HG03280 (cell line): Measurements from ENCODE around the gene RBMS3.

Experiments
- ATAC-seq: cut with Tn5 transposase; IDR thresholded peaks from one replicate; pipeline ENCODE4 v1.9.1; 2021; ENCODE audit warnings: mild to moderate bottlenecking, moderate library complexity; ENCODE audit not compliant: unreplicated experiment

Gene RBMS3

DNA sequence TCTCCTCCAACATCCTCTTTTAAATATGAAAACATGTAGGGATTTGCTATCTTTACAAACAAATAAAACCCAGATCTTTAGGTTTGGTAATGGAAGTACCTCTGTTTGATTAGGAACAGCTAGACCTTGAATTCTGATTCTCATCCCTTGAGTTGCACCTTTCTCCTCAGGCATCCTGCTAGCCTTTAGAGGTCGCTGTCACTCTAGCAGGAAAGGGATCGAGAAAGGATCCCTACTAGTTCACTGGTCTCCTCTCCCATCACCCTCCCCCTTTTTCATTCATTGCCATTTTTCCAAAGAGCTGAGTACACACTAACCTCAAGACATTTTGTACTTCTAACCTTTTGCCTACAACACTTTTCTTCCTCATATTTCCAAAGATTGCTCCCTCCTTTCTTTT lies 569.8 kb downstream of the RBMS3 start:
- ATAC-seq: no peak

DNA sequence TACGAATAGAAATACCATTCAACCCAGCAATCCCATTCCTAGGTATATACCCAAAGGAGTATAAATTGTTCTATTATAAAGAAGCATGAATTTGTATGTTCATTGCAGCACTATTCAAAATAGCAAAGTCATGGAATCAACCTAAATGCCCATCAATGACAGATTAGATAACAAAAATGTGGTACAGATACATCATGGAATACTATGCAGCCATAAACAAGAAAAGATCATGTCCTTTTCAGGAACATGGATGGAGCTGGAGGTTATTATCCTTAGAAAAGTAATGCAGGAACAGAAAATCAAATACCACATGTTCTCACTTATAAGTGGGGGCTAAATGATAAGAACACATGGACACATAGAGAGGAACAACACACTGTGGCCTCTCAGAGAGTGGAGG lies 571.9 kb downstream of the RBMS3 start:
- no peak for ATAC-seq

DNA sequence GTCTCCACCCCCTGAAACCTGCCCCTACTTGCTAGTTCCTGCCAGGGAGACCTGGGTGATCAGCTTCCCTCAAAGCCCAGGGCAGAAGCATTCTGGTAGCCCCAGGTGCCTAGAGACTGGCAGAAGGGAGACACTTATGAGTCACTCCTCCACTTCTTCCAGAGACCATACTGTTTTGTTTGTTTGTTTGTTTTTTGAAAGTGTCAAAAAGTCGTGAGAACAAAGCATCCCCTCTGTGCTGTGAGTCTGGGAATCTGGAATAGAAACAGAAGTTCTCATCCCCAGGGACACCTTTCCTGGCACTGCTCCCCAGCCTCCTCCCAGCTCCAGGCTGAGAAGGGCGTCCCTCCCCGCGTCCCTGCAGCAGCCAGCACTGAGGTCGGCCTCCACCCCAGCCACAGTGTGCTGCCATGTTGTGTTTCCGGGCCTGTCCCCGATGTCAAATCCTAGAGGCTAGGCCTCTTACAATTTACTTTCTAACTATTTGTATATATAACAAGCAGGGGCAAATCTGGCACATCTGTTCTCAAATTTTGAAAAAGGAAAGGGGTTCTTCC lies 573.0 kb downstream of the RBMS3 start:
- ATAC-seq: no peak

DNA sequence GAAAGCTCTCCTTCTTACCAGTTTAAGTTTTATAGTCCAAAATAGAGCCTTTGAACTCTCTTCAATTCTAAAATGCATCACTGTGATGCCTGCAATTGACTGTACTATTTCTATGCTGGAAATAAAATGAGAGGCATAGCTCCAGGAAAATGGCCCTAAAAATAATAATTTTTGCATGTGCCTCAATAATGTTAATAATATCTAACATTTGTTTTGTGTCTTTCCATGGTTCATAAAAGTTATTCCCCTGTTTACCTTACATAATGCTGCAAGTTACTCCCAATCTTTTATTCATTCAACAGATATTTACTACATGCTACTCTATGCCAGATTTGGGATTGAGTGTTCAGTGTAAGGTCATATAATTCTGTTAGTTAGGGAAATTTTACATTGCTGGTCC lies 574.0 kb downstream of the RBMS3 start:
- no peak for ATAC-seq

DNA sequence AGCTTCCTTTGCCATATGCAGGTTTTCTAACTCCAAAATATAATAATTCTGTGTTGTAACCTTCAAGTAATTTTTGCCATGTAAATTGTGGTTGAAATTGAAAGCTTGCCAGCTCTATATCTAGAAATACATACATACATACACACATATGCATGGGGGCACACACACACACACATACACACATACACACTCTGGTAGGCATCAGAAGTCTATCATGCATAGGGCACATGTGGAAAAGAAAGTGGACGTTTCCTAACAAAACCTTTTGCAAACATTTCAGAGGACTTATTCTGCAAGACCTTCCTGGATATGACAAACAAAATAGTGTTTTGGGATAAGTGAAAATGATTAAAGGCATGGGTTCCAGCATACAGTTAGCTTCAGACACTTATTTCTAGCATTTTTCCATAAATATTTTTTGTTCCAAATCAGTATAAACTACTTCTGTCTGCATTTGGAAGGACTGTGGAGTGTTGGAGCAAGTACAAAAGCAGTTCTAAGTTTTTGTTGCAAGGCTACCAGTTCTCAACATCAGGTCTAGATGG lies 578.9 kb downstream of the RBMS3 start:
- ATAC-seq: no peak

DNA sequence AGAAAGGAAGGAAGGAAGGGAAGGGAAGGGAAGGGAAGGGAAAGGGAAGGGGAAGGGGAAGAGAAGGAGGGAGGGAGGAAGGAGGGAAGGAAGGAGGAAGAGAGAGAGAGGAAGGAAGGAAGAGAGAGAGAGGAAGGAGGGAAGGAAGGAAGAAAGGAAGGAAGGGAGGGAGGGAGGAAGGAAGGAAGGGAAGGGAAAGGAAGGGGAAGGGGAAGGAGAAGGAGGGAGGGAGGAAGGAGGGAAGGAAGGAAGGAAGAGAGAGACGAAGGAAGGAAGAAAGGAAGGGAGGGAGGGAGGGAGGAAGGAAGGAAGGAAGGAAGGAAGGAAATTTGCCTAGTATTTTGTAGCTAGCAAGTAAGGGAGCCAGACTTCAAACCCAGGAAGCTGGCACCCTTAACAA lies 583.9 kb downstream of the RBMS3 start:
- no peak for ATAC-seq

DNA sequence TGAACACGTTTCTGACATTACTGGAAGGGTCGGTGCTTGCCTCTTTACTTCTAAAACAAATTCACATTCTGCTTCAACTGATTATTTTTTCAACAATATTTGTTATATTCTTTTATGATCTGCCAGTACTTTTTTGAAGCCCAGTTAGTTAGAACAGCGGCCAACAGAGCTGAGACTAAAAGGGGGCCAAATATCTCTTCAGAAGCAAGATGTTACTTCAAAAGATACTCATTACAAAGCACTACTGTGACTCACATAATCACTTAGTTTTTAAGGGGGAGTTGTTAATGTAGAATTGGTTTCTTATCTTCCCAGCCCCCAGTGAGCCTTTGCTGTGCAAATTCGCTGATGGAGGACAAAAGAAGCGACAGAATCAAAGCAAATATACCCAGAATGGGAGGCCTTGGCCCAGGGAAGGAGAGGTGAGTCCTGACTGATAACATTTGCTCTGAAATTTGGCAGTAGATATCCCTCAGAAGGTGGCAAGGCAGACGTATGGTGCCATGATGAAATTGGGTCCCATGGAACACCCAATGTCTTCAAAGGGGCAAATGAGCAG lies 587.8 kb downstream of the RBMS3 start:
- ATAC-seq: no peak

DNA sequence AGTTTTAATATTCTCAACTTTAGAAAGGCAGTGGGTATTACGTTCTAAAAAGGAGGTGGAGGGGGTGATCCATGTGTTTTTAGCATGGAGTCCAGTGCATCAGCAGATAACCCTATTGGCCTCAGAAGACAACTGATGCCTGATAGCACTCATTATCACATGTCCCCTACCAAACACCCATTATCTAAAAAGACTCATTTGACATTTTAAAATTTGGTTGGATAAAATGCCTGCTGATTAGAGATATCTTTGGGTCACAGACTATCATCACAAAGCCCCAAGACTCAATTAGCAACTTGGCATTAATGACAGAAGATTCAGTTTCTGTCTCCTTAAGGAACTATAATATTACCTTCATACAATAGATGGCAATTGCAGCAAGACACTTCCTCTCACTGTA lies 589.3 kb downstream of the RBMS3 start:
- no peak for ATAC-seq

DNA sequence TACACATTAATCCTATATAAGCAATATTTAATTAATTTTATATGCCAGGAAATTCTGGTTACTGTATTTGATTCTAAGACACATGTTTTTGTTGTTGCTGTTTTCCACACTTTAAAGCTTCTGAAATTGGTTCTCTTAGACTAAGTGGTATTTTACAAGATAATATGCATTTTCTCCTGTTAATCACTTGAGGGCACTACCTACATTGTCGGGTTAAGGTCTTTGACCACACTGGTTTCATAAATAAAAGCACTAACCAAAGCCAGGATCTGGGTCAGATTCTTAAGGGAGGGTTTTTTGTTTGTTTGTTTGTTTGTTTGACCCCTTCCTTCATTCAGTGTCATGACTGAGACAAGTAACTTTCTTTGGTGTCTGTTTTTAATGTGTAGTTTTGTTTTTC lies 590.2 kb downstream of the RBMS3 start:
- ATAC-seq: no peak

DNA sequence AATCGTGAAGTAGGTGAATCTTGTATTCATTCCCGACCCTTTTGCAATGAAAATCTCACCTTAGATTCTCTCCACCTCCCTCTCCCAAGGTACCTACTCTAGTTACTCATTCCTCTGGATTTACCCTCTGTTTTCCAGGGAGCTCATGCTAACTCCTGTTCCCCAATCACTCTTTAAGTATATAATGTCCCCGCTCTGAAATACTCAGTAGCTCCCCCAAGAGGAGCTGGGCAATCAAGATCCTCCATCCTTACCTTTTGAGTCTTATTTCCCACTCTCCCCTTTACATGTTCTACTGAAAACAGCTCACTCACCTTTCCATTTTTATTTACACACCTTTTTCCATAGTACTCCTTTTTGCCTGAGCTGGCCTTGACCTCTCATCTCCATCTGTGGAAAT lies 599.9 kb downstream of the RBMS3 start:
- no peak for ATAC-seq

DNA sequence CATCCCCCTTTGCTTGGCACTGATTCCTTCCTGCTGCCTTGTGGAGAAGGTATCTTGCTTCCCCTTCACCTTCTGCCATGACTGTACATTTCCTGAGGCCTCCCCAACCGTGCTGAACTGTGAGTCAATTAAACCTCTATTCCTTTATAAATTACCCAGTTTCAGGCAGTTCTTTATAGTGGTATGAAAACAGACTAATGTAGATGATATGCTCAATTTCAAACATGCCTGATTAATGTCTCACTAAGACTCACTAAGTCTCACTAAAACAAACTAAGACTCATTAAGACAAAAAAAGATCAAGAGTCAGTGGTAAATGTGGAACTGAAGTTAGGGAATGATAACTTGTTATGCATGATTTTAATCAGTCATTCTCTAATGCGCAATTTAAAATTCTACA lies 606.6 kb downstream of the RBMS3 start:
- ATAC-seq: no peak

DNA sequence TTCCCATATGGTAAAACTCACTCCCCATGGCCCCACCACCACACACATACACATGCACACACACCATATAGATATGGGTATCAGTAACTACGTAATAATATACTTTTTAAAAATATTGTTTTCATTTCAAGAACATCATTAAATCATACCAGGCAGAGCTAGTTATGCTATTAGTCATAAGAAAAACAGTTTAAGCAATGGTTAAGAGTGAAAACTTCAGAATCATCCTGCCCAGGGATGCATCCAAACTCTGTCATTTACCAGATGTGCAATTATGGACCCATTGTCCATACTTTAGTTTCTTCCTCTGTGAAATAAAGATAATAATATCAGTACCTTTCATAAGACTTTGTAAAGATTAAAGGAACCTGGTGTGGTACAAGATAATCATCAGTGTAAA lies 608.3 kb downstream of the RBMS3 start:
- ATAC-seq: no peak

DNA sequence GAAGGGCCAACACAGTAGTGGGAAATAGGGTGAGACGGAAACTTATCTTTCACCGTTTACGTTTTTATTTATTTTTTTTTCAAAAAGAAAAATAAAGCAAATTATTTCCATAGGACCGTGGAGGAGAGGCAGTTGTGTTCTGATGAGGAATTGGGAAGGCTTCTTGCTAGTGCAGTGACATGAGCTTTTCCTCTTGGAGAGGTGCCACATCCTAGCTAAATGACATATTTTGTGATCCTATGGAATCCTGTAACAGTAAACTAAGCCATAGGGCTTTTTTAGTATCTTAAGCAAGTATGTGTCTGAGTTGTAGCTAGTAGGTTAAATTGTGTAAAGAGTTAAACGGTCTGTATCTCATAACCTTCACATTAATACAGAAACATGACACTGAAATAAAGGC lies 609.9 kb downstream of the RBMS3 start:
- ATAC-seq: no peak

DNA sequence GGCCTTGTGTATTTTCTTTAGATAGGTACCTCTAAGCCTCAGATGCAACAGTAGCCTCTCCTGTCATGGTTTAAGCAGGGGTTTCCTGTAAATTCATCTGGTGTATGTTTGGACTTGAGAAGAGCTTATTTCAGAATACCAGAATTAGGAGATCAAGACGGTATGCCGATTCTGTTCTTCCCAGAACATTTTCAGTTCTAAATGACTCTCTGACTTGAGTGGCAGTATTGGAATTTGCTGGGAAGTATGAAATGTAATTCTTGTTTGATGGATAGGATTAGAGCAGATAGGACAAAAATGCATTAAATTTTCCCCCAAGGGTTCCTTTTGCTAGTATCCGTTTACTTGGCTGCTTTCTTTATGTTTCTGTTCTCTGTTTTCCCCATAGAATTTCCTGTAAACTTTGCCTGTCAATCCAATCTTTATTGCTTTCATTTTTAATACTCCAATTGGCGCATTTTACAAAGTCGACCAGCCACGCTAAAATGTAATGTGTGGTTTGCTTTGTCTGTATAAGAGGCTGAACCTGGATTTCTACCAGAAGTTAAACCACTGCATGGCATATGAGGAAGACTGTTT lies 612.2 kb downstream of the RBMS3 start:
- no peak for ATAC-seq

DNA sequence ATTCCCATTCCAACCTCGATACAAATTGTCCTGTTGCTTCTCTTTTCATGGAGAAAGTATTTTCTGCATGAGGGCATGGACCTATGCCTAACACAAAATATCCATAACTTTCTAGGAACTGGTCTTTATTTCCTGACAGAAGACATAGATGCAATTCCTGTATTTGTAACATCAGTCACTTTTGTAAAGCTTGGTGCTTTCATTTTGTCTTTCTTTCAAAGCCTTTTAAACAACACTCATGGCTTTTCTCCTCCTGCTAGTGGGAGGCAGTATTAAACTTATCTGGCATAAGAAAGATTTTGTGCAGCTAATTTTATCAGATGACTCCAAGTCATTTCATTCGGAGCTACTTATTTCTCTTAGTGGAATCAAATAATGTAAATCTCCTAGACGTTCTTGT lies 616.0 kb downstream of the RBMS3 start:
- ATAC-seq: no peak

DNA sequence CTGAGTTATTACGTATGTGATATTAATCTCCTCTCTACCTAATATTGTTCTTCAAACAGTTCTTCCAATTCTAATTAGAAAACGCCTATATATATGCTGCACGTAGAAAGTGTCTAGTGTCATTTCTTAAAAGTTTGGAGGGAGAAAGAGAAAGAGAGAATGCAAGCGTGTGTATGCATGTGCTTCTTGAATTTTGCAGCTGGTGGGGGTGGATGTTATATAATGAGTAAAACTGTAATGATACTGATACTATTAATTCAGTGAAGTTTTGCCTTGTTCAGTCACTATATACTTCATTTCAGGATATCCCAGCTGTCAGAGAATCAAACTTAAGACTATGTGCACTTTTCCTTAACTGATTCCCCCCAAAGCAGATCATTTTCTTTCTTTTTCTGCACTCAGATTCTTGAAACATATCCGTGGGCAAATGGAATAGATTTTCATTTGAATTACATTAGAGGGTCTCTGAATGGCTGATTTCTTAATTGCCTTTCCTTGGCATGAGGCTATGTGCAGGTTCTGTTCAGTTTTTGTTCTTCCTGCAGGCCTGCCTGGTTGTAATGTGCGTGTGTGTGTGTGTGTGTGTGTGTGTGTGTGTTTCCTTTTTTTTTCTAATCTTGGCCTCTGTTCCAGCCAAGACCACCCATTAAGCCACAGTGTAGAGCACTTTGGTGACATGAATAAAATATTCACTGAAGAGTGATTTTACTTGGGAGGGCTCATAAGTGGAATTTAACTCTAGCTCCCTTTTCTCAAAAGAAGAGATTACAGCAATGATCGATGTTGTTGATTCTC lies 617.5 kb downstream of the RBMS3 start:
- ATAC-seq: no peak

DNA sequence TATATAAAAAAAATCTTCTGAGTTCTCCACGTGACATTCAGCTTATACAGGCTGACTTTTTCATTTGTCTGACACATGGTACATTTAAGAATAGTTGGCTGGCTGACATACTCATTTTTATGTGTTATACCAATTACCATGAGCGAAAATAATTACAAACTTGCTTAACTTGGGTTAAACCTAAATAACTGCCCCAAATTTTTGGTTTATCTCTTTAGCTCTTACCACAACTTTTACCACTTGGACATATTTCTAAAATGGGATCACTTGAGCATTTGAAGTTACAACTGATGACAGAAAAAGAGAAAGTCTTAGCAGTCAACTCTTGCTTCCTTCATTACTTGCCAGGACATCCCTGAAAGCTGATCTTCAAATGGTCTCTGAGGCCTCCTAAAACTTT lies 618.1 kb downstream of the RBMS3 start:
- ATAC-seq: no peak

DNA sequence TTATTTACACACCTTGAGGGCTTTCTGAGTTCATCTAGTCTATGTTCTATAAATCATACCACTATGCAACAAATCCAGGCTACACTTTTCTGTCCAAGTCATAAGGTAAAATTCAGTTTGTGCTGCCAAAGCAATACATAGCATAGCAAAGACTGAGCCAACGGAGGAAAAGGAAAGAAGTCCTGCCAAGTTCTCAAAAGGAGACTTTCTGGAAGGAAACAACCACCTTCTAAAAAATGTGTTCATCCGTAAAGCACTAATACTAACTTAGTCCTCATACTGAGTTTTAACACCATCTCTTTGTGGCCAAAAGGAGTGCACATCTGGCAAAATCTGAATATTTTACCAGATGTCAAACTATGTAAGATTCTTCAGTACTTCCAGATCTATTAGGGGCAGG lies 620.2 kb downstream of the RBMS3 start:
- ATAC-seq: no peak

DNA sequence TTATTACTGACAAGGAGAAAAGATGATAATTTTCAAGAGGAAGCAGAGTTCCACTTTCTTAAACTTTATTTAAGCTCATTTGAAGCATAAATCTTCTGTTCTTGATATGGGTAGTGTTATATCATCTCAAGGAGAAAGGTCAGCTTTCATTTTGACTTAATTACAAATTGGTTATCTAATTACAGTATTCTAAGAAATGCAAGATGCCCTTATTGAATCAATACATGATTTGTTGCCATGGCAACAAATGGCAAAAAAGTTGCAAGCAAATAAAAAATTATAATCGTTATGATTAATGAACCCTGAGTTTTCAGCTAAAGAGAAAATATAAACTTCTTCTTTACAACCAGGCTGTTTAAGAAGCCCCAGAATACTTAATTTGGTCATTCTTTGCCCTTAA lies 622.7 kb downstream of the RBMS3 start:
- ATAC-seq: no peak

DNA sequence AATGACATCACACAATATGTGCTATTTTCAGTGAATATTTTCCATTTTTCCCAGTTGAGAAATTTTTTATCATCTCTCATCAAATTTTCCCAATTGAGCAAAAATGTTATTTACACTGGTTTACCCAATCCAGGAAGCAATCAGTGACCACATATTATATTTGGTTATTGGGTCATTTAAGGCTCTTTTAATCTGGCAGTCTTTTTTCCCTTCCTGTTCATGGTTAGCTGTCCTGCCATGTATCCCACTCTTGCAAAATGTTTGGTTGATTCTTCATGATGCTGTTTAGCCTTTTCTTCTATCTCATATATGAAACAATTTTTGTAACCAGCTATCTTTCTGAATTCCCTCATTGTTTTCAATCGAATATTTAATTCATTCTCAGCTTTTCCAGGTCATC lies 626.0 kb downstream of the RBMS3 start:
- no peak for ATAC-seq

DNA sequence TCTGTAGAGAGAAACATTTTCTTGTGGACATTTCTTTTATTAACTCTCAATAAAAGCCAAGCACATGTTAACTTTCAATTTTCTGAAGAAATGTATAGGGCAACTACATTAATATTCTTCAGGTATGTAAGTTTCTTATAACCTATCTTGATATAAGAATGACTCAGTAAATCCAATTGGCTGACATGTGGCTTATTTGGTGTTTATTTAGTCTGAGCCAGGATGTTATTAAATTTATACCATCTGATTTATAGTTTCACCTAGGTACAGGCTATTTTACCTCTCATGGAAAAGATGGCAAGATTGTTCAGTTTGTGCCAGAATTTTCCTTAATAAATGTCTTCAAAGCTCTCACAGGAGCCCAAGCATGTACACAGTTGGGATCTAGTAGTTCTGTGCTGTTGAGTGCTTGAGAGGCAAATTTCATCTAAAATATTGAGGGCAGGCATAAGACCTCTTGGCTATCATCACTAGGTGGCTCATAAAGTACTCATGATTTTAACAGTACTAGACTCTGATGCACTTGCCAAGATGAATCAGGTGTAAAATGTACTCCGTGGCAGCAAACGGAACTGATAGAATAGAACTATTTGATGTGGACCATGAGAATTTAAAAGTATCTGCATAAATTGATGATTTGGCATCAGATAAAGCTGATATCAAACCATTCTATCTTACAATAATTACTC lies 631.9 kb downstream of the RBMS3 start:
- ATAC-seq: no peak
